B cell (primary cell): ENCODE measurements around the gene ATP5MC2.

Experiments
- CTCF ChIP-seq: fragments of 200-600 bp; IDR thresholded peaks from one replicate; pipeline ENCODE4 v1.8.0; 2022; ENCODE audit warnings: antibody characterized with exemption, mild to moderate bottlenecking
- EZH2 ChIP-seq: IDR thresholded peaks from 2 replicates; pipeline ENCODE4 v1.6.1; 2012; ENCODE audit warnings: borderline replicate concordance, low read depth, mild to moderate bottlenecking, moderate library complexity, low read length; ENCODE audit not compliant: insufficient read depth, poor library complexity, severe bottlenecking

GRCh38 chr12:53701518-53702264, 25.8 kb upstream of the ATP5MC2 start:
- TF ChIP-seq CTCF (peak; percentile 87), EZH2 (no peak)
